Measurements from ENCODE around the gene ACOXL. TPM values are rescaled to one million over a fixed set of nuclear protein-coding genes. Genes with fewer than 3 reads are reported as not detected.

Gene ACOXL
- total RNA-seq, 4 donors from 2014 or later = 0.55 to 5.2 (median 1.1) TPM; not detected in 1

DNA sequence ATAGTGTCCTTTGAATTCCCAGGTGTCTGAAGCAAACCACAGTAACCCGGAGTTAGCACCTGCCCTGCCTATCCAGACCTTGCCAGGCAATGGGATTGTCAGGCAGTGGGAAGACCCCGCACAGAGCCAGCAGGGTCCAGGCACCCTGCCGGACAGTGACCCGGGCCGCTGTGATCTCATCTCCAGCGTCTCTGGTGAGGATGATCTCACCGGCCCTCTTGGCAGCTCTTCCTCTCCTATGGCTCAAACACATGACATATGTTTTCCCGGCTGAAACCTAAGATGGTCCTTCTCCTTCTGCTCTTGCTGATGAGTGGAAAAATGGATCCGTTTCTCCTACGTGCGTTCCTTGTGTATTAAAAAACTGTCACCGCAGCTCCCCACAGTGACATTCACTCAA, 75.1 kb downstream of the ACOXL start:
- no peak overlapping the region for H3K27ac ChIP-seq
- no peak for DNase-seq
- H3K36me3 ChIP-seq = no peaks in the 10 kb centered on the region
- TF ChIP-seq POLR2AphosphoS5 (IDR thresholded peaks at IDR 0.05) (no peak), POLR2A (IDR thresholded peaks at IDR 0.05) (no peak), EP300 (IDR thresholded peaks at IDR 0.05; ENCODE audit: low read depth) (no peak)
- TF ChIP-seq, protein P1, sequence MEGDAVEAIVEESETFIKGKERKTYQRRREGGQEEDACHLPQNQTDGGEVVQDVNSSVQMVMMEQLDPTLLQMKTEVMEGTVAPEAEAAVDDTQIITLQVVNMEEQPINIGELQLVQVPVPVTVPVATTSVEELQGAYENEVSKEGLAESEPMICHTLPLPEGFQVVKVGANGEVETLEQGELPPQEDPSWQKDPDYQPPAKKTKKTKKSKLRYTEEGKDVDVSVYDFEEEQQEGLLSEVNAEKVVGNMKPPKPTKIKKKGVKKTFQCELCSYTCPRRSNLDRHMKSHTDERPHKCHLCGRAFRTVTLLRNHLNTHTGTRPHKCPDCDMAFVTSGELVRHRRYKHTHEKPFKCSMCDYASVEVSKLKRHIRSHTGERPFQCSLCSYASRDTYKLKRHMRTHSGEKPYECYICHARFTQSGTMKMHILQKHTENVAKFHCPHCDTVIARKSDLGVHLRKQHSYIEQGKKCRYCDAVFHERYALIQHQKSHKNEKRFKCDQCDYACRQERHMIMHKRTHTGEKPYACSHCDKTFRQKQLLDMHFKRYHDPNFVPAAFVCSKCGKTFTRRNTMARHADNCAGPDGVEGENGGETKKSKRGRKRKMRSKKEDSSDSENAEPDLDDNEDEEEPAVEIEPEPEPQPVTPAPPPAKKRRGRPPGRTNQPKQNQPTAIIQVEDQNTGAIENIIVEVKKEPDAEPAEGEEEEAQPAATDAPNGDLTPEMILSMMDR (IDR thresholded peaks at IDR 0.05) = no peak
- H3K4me3 ChIP-seq = no peak overlapping the region
- no peaks in the 10 kb centered on the region for H3K27me3 ChIP-seq
- intact Hi-C loops (cut with DNase I; ENCODE audit: low total_unique reads) (no loop called here), in situ Hi-C loops (cut with MboI; ENCODE audit: low pct_ligation_motif_present in 1 of 4, low pct_unique_long_range_greater_than_20kb in 1 of 4, low sequenced_read_pairs in 3 of 4) (loop anchor here in 2 of 4 donors (25.0 kb wide), 2 partner anchors 305 to 330 kb away; partner anchors contain the start of gene BCL2L11 (in 1 of the 2))
- no peaks in the 10 kb centered on the region for H3K9me3 ChIP-seq
- H3K4me1 ChIP-seq = peaks cover 0 to 4% (median 1%) of the 10 kb centered on the region in 4 donors
- 77 to 85% methylated on average over 6 to 12 of the region's 12 CpGs for WGBS, 2 donors (ENCODE audit: low coverage in 1 of 2)

DNA sequence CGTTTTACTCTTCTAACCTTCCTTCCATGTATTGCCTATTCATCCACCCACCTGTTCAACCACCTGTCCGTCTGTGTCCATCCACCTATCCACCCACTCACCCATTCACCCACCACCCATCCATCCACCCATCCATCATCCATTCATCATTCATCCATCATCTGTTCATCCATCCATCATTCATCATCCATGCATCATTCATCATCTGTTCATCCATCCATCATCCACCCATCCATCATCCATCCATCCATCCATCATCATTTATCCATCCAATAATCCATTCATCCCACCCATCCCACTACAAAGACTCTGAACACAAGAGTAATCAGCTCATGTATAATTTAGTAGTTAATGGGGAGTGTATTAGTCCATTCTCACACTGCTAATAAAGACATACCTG, 78.0 kb downstream of the ACOXL start:
- DNase-seq = no peak
- no peak overlapping the region for H3K27ac ChIP-seq
- TF ChIP-seq, protein P1 (IDR thresholded peaks at IDR 0.05) = no peak
- TF ChIP-seq POLR2AphosphoS5 (IDR thresholded peaks at IDR 0.05) (no peak), POLR2A (IDR thresholded peaks at IDR 0.05) (no peak), EP300 (IDR thresholded peaks at IDR 0.05; ENCODE audit: low read depth) (no peak)
- no peaks in the 10 kb centered on the region for H3K27me3 ChIP-seq
- H3K9me3 ChIP-seq = no peaks in the 10 kb centered on the region
- peaks cover 0 to 4% (median 1%) of the 10 kb centered on the region in 4 donors for H3K4me1 ChIP-seq
- H3K36me3 ChIP-seq = no peaks in the 10 kb centered on the region
- H3K4me3 ChIP-seq = no peak overlapping the region
- WGBS, 2 donors (ENCODE audit: low coverage in 1 of 2) = 72 to 77% methylated on average over 2 of the region's 2 CpGs
- in situ Hi-C loops (cut with MboI; ENCODE audit: low pct_ligation_motif_present in 1 of 4, low pct_unique_long_range_greater_than_20kb in 1 of 4, low sequenced_read_pairs in 3 of 4) (loop anchor here in 3 of 4 donors (10.0 to 25.0 kb wide), 3 partner anchors 302 to 327 kb away; partner anchors contain the start of gene BCL2L11 (in 1 of the 3)), intact Hi-C loops (cut with DNase I; ENCODE audit: low total_unique reads) (no loop called here)

DNA sequence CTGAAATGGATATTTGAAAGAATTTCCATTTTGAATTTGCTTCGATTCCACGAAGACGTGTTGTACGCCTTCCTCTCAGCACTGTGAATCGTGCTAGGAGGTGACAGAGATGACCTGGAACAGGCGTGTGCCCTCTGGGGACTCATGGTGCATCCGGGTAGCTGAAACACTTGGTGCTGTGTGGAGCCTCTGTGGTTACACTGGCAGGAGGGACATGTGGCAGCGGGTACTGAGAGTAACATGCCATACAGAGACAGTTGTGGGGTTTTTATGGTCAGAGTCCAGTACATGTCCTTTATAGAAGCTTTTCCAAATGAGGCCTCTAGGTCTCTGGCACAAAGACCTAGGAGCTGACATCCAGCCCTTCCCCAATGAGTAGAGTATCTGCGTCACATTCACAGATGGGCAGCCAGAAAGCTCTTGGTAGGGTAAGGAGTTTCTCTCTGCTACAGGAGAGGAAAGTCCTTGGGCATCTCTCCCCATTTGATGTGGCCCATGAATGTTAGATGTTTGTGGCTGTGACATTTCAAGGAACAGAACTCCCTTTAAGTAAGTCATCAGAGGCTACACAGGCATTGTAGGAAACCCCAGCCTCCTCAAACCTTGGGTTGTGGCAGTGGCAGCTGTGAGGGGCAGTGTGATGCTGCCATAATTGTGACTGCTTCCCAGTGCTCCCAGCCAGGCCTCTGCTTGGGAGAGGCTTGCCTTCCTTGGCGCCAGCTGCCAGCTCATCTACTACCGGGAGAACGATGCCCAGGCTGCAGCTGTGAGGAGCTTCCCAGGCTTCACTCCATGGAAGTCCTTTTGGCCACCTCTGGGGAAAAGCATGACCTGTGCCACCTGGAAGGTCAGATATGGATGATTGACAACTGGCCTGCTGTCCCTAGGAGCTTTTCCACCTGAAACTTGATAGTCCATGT, 80.6 kb downstream of the ACOXL start:
- 90 to 91% methylated on average over 3 to 12 of the region's 12 CpGs for WGBS, 2 donors (ENCODE audit: low coverage in 1 of 2)
- intact Hi-C loops (cut with DNase I; ENCODE audit: low total_unique reads) = no loop called here
- in situ Hi-C loops (cut with MboI; ENCODE audit: low pct_ligation_motif_present in 1 of 4, low pct_unique_long_range_greater_than_20kb in 1 of 4, low sequenced_read_pairs in 3 of 4) = loop anchor here in 3 of 4 donors (10.0 to 25.0 kb wide), 3 partner anchors 299 to 324 kb away; partner anchors contain the start of gene BCL2L11 (in 1 of the 3)

More for the DNA sequence above, 80.6 kb downstream of the ACOXL start:
- DNase-seq = no peak
- Histone ChIP-seq H3K4me3 (no peak overlapping the region), H3K4me1 (peaks cover 0 to 4% (median 1%) of the 10 kb centered on the region in 4 donors), H3K27ac (no peak overlapping the region), H3K9me3 (no peaks in the 10 kb centered on the region), H3K36me3 (no peaks in the 10 kb centered on the region), H3K27me3 (no peaks in the 10 kb centered on the region)
- TF ChIP-seq POLR2A (IDR thresholded peaks at IDR 0.05) = no peak
- TF ChIP-seq, protein P1 (IDR thresholded peaks at IDR 0.05) = no peak
- no peak for TF ChIP-seq EP300 (IDR thresholded peaks at IDR 0.05; ENCODE audit: low read depth)
- TF ChIP-seq POLR2AphosphoS5 (IDR thresholded peaks at IDR 0.05) = no peak

Data from transverse colon (tissue), 4 donors.